ENCODE data around the gene HEPH.

GRCh38 chrX:66167431-66167830, 3.4 kb downstream of the HEPH start:
- TF ChIP-seq MAFK (IDR thresholded peaks at IDR 0.05; ENCODE audit: low read depth, low read length), result no peak
- TF ChIP-seq, protein P1, sequence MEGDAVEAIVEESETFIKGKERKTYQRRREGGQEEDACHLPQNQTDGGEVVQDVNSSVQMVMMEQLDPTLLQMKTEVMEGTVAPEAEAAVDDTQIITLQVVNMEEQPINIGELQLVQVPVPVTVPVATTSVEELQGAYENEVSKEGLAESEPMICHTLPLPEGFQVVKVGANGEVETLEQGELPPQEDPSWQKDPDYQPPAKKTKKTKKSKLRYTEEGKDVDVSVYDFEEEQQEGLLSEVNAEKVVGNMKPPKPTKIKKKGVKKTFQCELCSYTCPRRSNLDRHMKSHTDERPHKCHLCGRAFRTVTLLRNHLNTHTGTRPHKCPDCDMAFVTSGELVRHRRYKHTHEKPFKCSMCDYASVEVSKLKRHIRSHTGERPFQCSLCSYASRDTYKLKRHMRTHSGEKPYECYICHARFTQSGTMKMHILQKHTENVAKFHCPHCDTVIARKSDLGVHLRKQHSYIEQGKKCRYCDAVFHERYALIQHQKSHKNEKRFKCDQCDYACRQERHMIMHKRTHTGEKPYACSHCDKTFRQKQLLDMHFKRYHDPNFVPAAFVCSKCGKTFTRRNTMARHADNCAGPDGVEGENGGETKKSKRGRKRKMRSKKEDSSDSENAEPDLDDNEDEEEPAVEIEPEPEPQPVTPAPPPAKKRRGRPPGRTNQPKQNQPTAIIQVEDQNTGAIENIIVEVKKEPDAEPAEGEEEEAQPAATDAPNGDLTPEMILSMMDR (IDR thresholded peaks at IDR 0.05; ENCODE audit: control extremely low read depth in 1 of 3, insufficient read depth in 1 of 3, low read depth in 1 of 3, low read length in 3 of 3), result no peak
